Right ventricle myocardium inferior (tissue), 1 donor: ENCODE measurements around the gene PCMTD2. TPM values are rescaled to one million over a fixed set of nuclear protein-coding genes. Genes with fewer than 3 reads are reported as not detected.
A peak's percentile ranks its signal among the peaks of the same experiment; 100 is the strongest.

ENCODE experiments used
- ATAC-seq: fragments of 200-7000 bp; cut with Tn5 transposase; one replicate; pipeline ENCODE4 v1.9.1; 2020; ENCODE audit warnings: mild to moderate bottlenecking, moderate library complexity
- DNase-seq: peaks from one replicate; pipeline ENCODE4 v3.0.0; 2021; ENCODE audit errors: missing footprints
- intact Hi-C: fragments of 100-400 bp; cut with DNase I; formaldehyde crosslinking; loops from one replicate; pipeline ENCODE4 v1.11.0; 2022
- long read RNA-seq: library from polyadenylated mRNA; unstranded; transcript quantifications from one replicate; pipeline ENCODE4 v2.0.0, GENCODE V29; 2021
- total RNA-seq: library from RNA; stranded (reverse); fragmentation: NEBNext Ultra II Directional; extraction: Animal tissue kit (Norgen Biotek cat#: 25700); gene quantifications from one replicate; pipeline ENCODE4 v1.2.1, GENCODE V29; 2021
- donor health status: DM: no; HTN: yes; CAD: no; lungs with severe emphysema.

The PCMTD2 gene
- 71.0 TPM for total RNA-seq
- long read RNA-seq, transcript PCMTD2-203 (6 exons, 3,843 nt): major isoform, 38 of 50 reads
- long read RNA-seq, partial matches to known transcripts: 8 of 50 reads
- long read RNA-seq, other reads (novel, unspliced or antisense): 2 of 50 reads

- DNase-seq (peak; percentile 93), ATAC-seq (peak; percentile 94)
- intact Hi-C loops: loop anchor here (2.0 kb wide), 1 partner anchor 23 kb away; no protein-coding TSS in a partner anchor
Measured at GRCh38 chr20:64255361-64256281, at the start of gene PCMTD2. PCMTD2 (plus strand) TSS chr20:64255748; CDS start chr20:64259966, 4,218 bp downstream.

GRCh38 chr20:64206614-64207013, 48.9 kb upstream of the PCMTD2 start:
- intact Hi-C loops: no loop called here
- DNase-seq: no peak
- no peak for ATAC-seq

GRCh38 chr20:64207641-64208590, 47.6 kb upstream of the PCMTD2 start:
- ATAC-seq: no peak
- intact Hi-C loops: no loop called here
- no peak for DNase-seq

- intact Hi-C loops: no loop called here
- ATAC-seq: no peak
- DNase-seq: no peak
Measured at GRCh38 chr20:64209148-64209547, 46.4 kb upstream of the PCMTD2 start.

GRCh38 chr20:64210656-64211369, 44.7 kb upstream of the PCMTD2 start:
- no peak for DNase-seq
- ATAC-seq: no peak
- intact Hi-C loops: no loop called here

GRCh38 chr20:64211874-64212658, 43.5 kb upstream of the PCMTD2 start:
- ATAC-seq (peak; percentile 32), DNase-seq (peak; percentile 47)
- intact Hi-C loops: loop anchor here (2.0 kb wide), 1 partner anchor 21 kb away; no protein-coding TSS in a partner anchor

GRCh38 chr20:64212755-64213154, 42.8 kb upstream of the PCMTD2 start:
- intact Hi-C loops: loop anchor here (2.0 kb wide), 1 partner anchor 20 kb away; no protein-coding TSS in a partner anchor
- DNase-seq: peak; percentile 81

GRCh38 chr20:64214113-64214512, 41.4 kb upstream of the PCMTD2 start:
- ATAC-seq (no peak), DNase-seq (no peak)
- intact Hi-C loops: no loop called here

More at GRCh38 chr20:64212755-64213154, 42.8 kb upstream of the PCMTD2 start:
- peak; percentile 89 for ATAC-seq

GRCh38 chr20:64214952-64215351, 40.6 kb upstream of the PCMTD2 start:
- ATAC-seq: no peak
- peak; percentile 4 for DNase-seq
- intact Hi-C loops: no loop called here

GRCh38 chr20:64216036-64216435, 39.5 kb upstream of the PCMTD2 start:
- DNase-seq (no peak), ATAC-seq (no peak)
- intact Hi-C loops: no loop called here

- no peak for ATAC-seq
- no peak for DNase-seq
- intact Hi-C loops: no loop called here
Measured at GRCh38 chr20:64216910-64217309, 38.6 kb upstream of the PCMTD2 start.

GRCh38 chr20:64217539-64218221, 37.9 kb upstream of the PCMTD2 start:
- intact Hi-C loops: no loop called here
- ATAC-seq (no peak), DNase-seq (peak; percentile 2)

GRCh38 chr20:64219202-64219601, 36.3 kb upstream of the PCMTD2 start:
- ATAC-seq (no peak), DNase-seq (peak; percentile 56)
- intact Hi-C loops: no loop called here

GRCh38 chr20:64219730-64220129, 35.8 kb upstream of the PCMTD2 start:
- ATAC-seq (no peak), DNase-seq (peak; percentile 28)
- intact Hi-C loops: no loop called here

GRCh38 chr20:64220420-64220819, 35.1 kb upstream of the PCMTD2 start:
- DNase-seq (no peak), ATAC-seq (no peak)
- intact Hi-C loops: no loop called here

- ATAC-seq (no peak), DNase-seq (peak; percentile 1)
- intact Hi-C loops: no loop called here
Measured at GRCh38 chr20:64220891-64221527, 34.5 kb upstream of the PCMTD2 start.
